IMR-90 (cell line): ENCODE results near the gene FKBP11. TPM values are rescaled to one million over a fixed set of nuclear protein-coding genes. Genes with fewer than 3 reads are reported as not detected.

Experiments used
- ATAC-seq: fragments of 200-7000 bp; cut with Tn5 transposase; 2 replicates; pipeline ENCODE4 v1.9.1; 2020; ENCODE audit warnings: low read depth, mild to moderate bottlenecking, moderate library complexity
- BruUV-seq: library from RNA; stranded (reverse); fragments of 400-500 nt; replicated peaks from 2 replicates; lab custom pipeline; 2021; lab: Mats Ljungman, UMichigan
- CTCF ChIA-PET: fragments of 300-600 bp; formaldehyde crosslinking; extraction: SDS; loops from one replicate; lab custom pipeline; 2021; ENCODE audit warnings: antibody characterized with exemption; lab: Yijun Ruan, JAX
- POLR2A ChIA-PET: fragments of 300-600 bp; sonication (Branson Sonifier 250); formaldehyde crosslinking; loops from one replicate; lab custom pipeline; 2022; ENCODE audit warnings: antibody characterized with exemption; ENCODE audit not compliant: unreplicated experiment; lab: Charles Lee
- DNase-seq: peaks from one replicate; pipeline ENCODE4 v3.0.0; 2013
- H2AFZ ChIP-seq: replicated peaks from 2 replicates; pipeline ENCODE3; 2013; ENCODE audit warnings: low read length, mild to moderate bottlenecking; ENCODE audit not compliant: poor library complexity
- H2AK5ac ChIP-seq: 2 replicates; pipeline ENCODE4 v1.6.1; 2013; ENCODE audit warnings: low read depth, low read length, inconsistent platforms
- H2AK9ac ChIP-seq: replicated peaks from 2 replicates; pipeline ENCODE3; 2013; ENCODE audit warnings: mild to moderate bottlenecking, low read depth, low read length, moderate library complexity; ENCODE audit not compliant: poor library complexity
- H2BK120ac ChIP-seq: 2 replicates; pipeline ENCODE4 v1.6.1; 2013; ENCODE audit warnings: low read depth, low read length, inconsistent platforms
- H2BK15ac ChIP-seq: 3 replicates; pipeline ENCODE4 v1.6.1; 2013; ENCODE audit warnings: low read depth, low read length, inconsistent platforms
- H2BK20ac ChIP-seq: 2 replicates; pipeline ENCODE4 v1.6.1; 2013; ENCODE audit warnings: low read depth, mild to moderate bottlenecking, inconsistent platforms, low read length, moderate library complexity
- H2BK5ac ChIP-seq: 2 replicates; pipeline ENCODE4 v1.6.1; 2013; ENCODE audit warnings: mild to moderate bottlenecking, low read depth, low read length, inconsistent platforms; ENCODE audit not compliant: poor library complexity, severe bottlenecking
- H3K14ac ChIP-seq: replicated peaks from 2 replicates; pipeline ENCODE4 v1.6.1; 2013; ENCODE audit warnings: low read depth, low read length, inconsistent platforms
- H3K18ac ChIP-seq: 2 replicates; pipeline ENCODE4 v1.6.1; 2013; ENCODE audit warnings: low read depth, low read length, control low read depth
- H3K23ac ChIP-seq: 2 replicates; pipeline ENCODE4 v1.6.1; 2013; ENCODE audit warnings: low read depth, low read length, inconsistent platforms
- H3K27ac ChIP-seq: 2 replicates; pipeline ENCODE4 v1.5.1; 2013; ENCODE audit warnings: mild to moderate bottlenecking, control low read depth, low read length; ENCODE audit not compliant: insufficient read depth
- H3K27me3 ChIP-seq: 2 replicates; pipeline ENCODE4 v1.6.1; 2013; ENCODE audit warnings: low read length; ENCODE audit not compliant: control insufficient read depth, insufficient read depth
- H3K36me3 ChIP-seq: 2 replicates; pipeline ENCODE4 v1.6.1; 2013; ENCODE audit warnings: low read length, mixed read lengths; ENCODE audit not compliant: control insufficient read depth, insufficient read depth
- H3K4ac ChIP-seq: 2 replicates; pipeline ENCODE4 v1.6.1; 2013; ENCODE audit warnings: low read depth, low read length, inconsistent platforms
- H3K4me1 ChIP-seq: 2 replicates; pipeline ENCODE4 v1.6.1; 2013; ENCODE audit warnings: low read length, mixed read lengths; ENCODE audit not compliant: control insufficient read depth, insufficient read depth
- H3K4me2 ChIP-seq: 2 replicates; pipeline ENCODE4 v1.6.1; 2013; ENCODE audit warnings: low read depth, mild to moderate bottlenecking, control low read depth, low read length, moderate library complexity
- H3K4me3 ChIP-seq: 2 replicates; pipeline ENCODE4 v1.5.1; 2013; ENCODE audit warnings: low read depth, mild to moderate bottlenecking, control low read depth, low read length, moderate library complexity; ENCODE audit not compliant: insufficient read depth
- H3K56ac ChIP-seq: 2 replicates; pipeline ENCODE4 v1.6.1; 2013; ENCODE audit warnings: low read length, inconsistent platforms; ENCODE audit not compliant: insufficient read depth; ENCODE audit errors: extremely low read depth
- H3K79me1 ChIP-seq, 2 experiments: 2 replicates each; pipeline ENCODE4 v1.6.1; 2013; ENCODE audit warnings: low read length in 2 of 2, inconsistent platforms in 1 of 2, low read depth in 1 of 2
- H3K9ac ChIP-seq: 2 replicates; pipeline ENCODE4 v1.6.1; 2013; ENCODE audit warnings: low read depth, low read length, control low read depth
- H3K9me1 ChIP-seq: 2 replicates; pipeline ENCODE4 v1.6.1; 2013; ENCODE audit warnings: low read length, inconsistent platforms; ENCODE audit not compliant: insufficient read depth
- H3K9me3 ChIP-seq: 2 replicates; pipeline ENCODE4 v1.6.1; 2013; ENCODE audit warnings: low read length; ENCODE audit not compliant: control insufficient read depth, insufficient read depth
- H4K20me1 ChIP-seq: 2 replicates; pipeline ENCODE4 v1.6.1; 2013; ENCODE audit warnings: low read length, inconsistent platforms; ENCODE audit not compliant: insufficient read depth
- H4K5ac ChIP-seq: 2 replicates; pipeline ENCODE4 v1.6.1; 2013; ENCODE audit warnings: mild to moderate bottlenecking, low read depth, low read length, control low read depth
- H4K8ac ChIP-seq, 2 experiments: 2 replicates each; pipeline ENCODE4 v1.6.1; 2013; ENCODE audit warnings: low read depth in 2 of 2, low read length in 2 of 2, control low read depth in 1 of 2, inconsistent platforms in 1 of 2
- H4K91ac ChIP-seq: 2 replicates; pipeline ENCODE4 v1.6.1; 2013; ENCODE audit warnings: low read depth, low read length, inconsistent platforms; ENCODE audit not compliant: insufficient read depth
- ELK1 ChIP-seq: fragments of 150-350 bp; IDR thresholded peaks from 2 replicates; pipeline ENCODE4 v1.6.1; 2016; ENCODE audit warnings: low read depth, mild to moderate bottlenecking, low read length, moderate library complexity, borderline replicate concordance
- FOS ChIP-seq: fragments of 150-350 bp; IDR thresholded peaks from 2 replicates; pipeline ENCODE4 v1.6.1; 2016; ENCODE audit warnings: low read depth, low read length
- MAFK ChIP-seq: IDR thresholded peaks from 2 replicates; pipeline ENCODE4 v1.6.1; 2012; ENCODE audit warnings: low read depth, low read length, improper control_type of control experiment
- POLR2A ChIP-seq: IDR thresholded peaks from 2 replicates; pipeline ENCODE4 v1.6.1; 2012; ENCODE audit warnings: mild to moderate bottlenecking, low read depth, low read length
- RFX5 ChIP-seq: IDR thresholded peaks from 2 replicates; pipeline ENCODE4 v1.8.0; 2012; ENCODE audit warnings: low read depth, mild to moderate bottlenecking, low read length, moderate library complexity
- SMC3 ChIP-seq: fragments of 150-350 bp; IDR thresholded peaks from 2 replicates; pipeline ENCODE4 v1.6.1; 2016; ENCODE audit warnings: low read depth, mild to moderate bottlenecking, antibody characterized with exemption, low read length, moderate library complexity
- WGBS, 2 experiments: methylation state at CpG; one replicate each; pipeline versions ENCODE4 v1.1.5 to v1.1.7; 2013; ENCODE audit warnings: missing lambda C conversion rate in 2 of 2; ENCODE audit not compliant: insufficient read length in 1 of 2; ENCODE audit errors: extremely low coverage in 2 of 2; 5-methylcytosine and 5-hydroxymethylcytosine counted together
- dilution Hi-C: fragments of 300-500 bp; cut with HindIII; formaldehyde crosslinking; loops from one replicate; pipeline ENCODE4 v1.14.3; 2018; ENCODE audit warnings: low sequenced_read_pairs; ENCODE audit not compliant: unreplicated experiment
- in situ Hi-C: fragments of 300-500 bp; cut with MboI; formaldehyde crosslinking; loops from 3 replicates; pipeline ENCODE4 v1.14.3; 2019; ENCODE audit warnings: low sequenced_read_pairs, inconsistent platforms, mixed read lengths
- intact Hi-C: fragments of 100-400 bp; cut with micrococcal nuclease; formaldehyde crosslinking; loops from 2 replicates; pipeline ENCODE4 v1.10.0; 2022
- polyA plus RNA-seq, 3 experiments: library from polyadenylated mRNA; depleted of rRNA; stranded (reverse); fragments of >200 nt; gene quantifications; 2 replicates each; pipeline ENCODE4 v1.2.3, GENCODE V29; 2012; ENCODE audit warnings: low replicate concordance in 1 of 3
- total RNA-seq: library from RNA; depleted of rRNA; stranded (reverse); fragments of >200 nt; gene quantifications from 2 replicates; pipeline ENCODE4 v1.2.3, GENCODE V29; 2012

FKBP11 gene
- total and polyA plus RNA-seq, 2 of the 4 experiments (the other 2 are of a cell fraction), result 5.0 to 40.0 TPM

- Histone ChIP-seq H3K14ac (no peak overlapping the region), H2AFZ (no peak overlapping the region), H3K27me3 (no peaks in the 10 kb centered on the region), H3K9ac (no peak overlapping the region), H2BK5ac (no peak overlapping the region), H4K5ac (no peak overlapping the region), H2BK120ac (no peak overlapping the region), H2AK5ac (no peak overlapping the region), H3K4me2 (no peak overlapping the region), H2AK9ac (no peak overlapping the region), H3K9me3 (no peaks in the 10 kb centered on the region), H3K36me3 (peaks cover 6% of the 10 kb centered on the region), H4K91ac (no peak overlapping the region), H4K8ac (no peak overlapping the region), H4K20me1 (peaks cover 59% of the 10 kb centered on the region), H3K4ac (no peak overlapping the region), H3K23ac (no peak overlapping the region), H3K4me1 (peaks cover 1% of the 10 kb centered on the region; the same call in 1 of the 2 replicates), H2BK15ac (no peak overlapping the region), H3K56ac (no peak overlapping the region), H3K18ac (no peak overlapping the region), H3K79me1 (peaks cover 17 to 61% of the 10 kb centered on the region in 2 experiments), H3K9me1 (peaks cover 17% of the 10 kb centered on the region), H3K4me3 (no peak overlapping the region), H3K27ac (no peak overlapping the region), H2BK20ac (no peak overlapping the region)
- ATAC-seq (no peak), DNase-seq (no peak)
- TF ChIP-seq SMC3 (no peak), MAFK (no peak), ELK1 (no peak), RFX5 (no peak), FOS (no peak), POLR2A (no peak)
- ChIA-PET POLR2A (no interaction called here), CTCF (interaction anchor here (1.0 kb wide), 1 partner anchor 23 kb away, joined by 3 read pairs; the partner anchor contains the start of gene WNT1)
- dilution Hi-C loops (no loop called here), intact Hi-C loops (no loop called here), in situ Hi-C loops (no loop called here)
- no CpG with 5 or more reads among the region's 3 CpGs for WGBS, 2 experiments
- no TSS peak for BruUV-seq
Observed at GRCh38 chr12:48954841-48955501, 29.7 kb upstream of the FKBP11 start.
